Astrocyte (in vitro differentiated cells and primary cell): ENCODE data around the gene ANK3.

Source experiments
- EZH2 ChIP-seq: IDR thresholded peaks from 2 replicates; pipeline ENCODE4 v1.6.1; 2012; ENCODE audit warnings: mild to moderate bottlenecking, low read length, inconsistent platforms; ENCODE audit not compliant: insufficient read depth
- TF ChIP-seq, protein P1 (sequence below): IDR thresholded peaks from 2 replicates; pipeline ENCODE4 v1.5.1; 2011; ENCODE audit warnings: low read depth, mild to moderate bottlenecking, inconsistent platforms, low read length, moderate library complexity; ENCODE audit not compliant: insufficient read depth

DNA sequence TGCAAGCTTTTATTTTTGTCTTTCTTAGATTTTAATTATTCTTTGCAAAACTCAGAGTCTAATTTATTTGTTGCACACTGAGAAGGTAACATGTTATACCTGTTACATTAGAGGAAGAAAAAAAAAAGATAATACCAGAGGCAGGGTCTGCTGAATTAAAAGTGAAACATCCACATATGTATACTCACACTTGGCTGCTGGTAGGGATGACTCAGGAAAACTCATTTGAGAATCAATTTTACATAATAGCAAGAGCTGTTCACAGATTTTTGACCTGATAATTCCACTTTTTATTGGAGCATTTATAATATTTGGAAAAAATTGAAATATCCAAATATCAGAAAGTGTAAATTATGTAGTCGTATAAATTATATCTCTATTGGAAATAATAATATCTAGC, 405.3 kb downstream of the ANK3 start:
- TF ChIP-seq, protein P1, sequence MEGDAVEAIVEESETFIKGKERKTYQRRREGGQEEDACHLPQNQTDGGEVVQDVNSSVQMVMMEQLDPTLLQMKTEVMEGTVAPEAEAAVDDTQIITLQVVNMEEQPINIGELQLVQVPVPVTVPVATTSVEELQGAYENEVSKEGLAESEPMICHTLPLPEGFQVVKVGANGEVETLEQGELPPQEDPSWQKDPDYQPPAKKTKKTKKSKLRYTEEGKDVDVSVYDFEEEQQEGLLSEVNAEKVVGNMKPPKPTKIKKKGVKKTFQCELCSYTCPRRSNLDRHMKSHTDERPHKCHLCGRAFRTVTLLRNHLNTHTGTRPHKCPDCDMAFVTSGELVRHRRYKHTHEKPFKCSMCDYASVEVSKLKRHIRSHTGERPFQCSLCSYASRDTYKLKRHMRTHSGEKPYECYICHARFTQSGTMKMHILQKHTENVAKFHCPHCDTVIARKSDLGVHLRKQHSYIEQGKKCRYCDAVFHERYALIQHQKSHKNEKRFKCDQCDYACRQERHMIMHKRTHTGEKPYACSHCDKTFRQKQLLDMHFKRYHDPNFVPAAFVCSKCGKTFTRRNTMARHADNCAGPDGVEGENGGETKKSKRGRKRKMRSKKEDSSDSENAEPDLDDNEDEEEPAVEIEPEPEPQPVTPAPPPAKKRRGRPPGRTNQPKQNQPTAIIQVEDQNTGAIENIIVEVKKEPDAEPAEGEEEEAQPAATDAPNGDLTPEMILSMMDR: no peak
- no peak for TF ChIP-seq EZH2
